ENCODE data around the gene SRC. TPM values are rescaled to one million over a fixed set of nuclear protein-coding genes. Genes with fewer than 3 reads are reported as not detected.

Gene SRC
- total RNA-seq, 1 experiment from 2014 or later = 23.3 TPM

- Histone ChIP-seq H3K36me3 (ENCODE audit: insufficient read depth, low read length, poor library complexity, severe bottlenecking) (peaks cover 19% of the 10 kb centered on the region), H3K4me3 (ENCODE audit: low read depth, low read length, poor library complexity, severe bottlenecking) (no peak overlapping the region), H3K9me3 (ENCODE audit: low read depth, low read length, poor library complexity, severe bottlenecking) (no peaks in the 10 kb centered on the region), H3K27me3 (replicated peaks; ENCODE audit: insufficient read depth, low read depth, low read length, poor library complexity) (no peaks in the 10 kb centered on the region), H3K4me1 (ENCODE audit: insufficient read depth, low read length, poor library complexity, severe bottlenecking) (no peaks in the 10 kb centered on the region), H3K27ac (ENCODE audit: low read depth, low read length, poor library complexity, severe bottlenecking) (no peak overlapping the region)
- TF ChIP-seq CTCF (conservative IDR thresholded peaks at IDR 0.05; ENCODE audit: low read depth, low read length) (no peak), EZH2 (IDR thresholded peaks at IDR 0.05; ENCODE audit: borderline replicate concordance, low read depth, low read length, poor library complexity, severe bottlenecking) (no peak)
- intact Hi-C loops (cut with micrococcal nuclease; ENCODE audit: unreplicated experiment) = no loop called here
- ChIA-PET CTCF (interaction anchor here (0.6 kb wide), 1 partner anchor 34 kb away, joined by 5 read pairs; no protein-coding TSS in a partner anchor), POLR2A (ENCODE audit: low non-redundant PET) (no interaction called here)
- no TSS peak for BruUV-seq (replicated peaks)
- DNase-seq (ENCODE audit: low spot score) = no peak
Observed at GRCh38 chr20:37305079-37305478, 40.9 kb upstream of the SRC start.

- H3K36me3 ChIP-seq (ENCODE audit: insufficient read depth, low read length, poor library complexity, severe bottlenecking) = peaks cover 19% of the 10 kb centered on the region
- H3K4me3 ChIP-seq (ENCODE audit: low read depth, low read length, poor library complexity, severe bottlenecking) = no peak overlapping the region
- no peaks in the 10 kb centered on the region for H3K27me3 ChIP-seq (replicated peaks; ENCODE audit: insufficient read depth, low read depth, low read length, poor library complexity)
- no TSS peak for BruUV-seq (replicated peaks)
- DNase-seq (ENCODE audit: low spot score) = no peak
- H3K27ac ChIP-seq (ENCODE audit: low read depth, low read length, poor library complexity, severe bottlenecking) = no peak overlapping the region
- no peaks in the 10 kb centered on the region for H3K4me1 ChIP-seq (ENCODE audit: insufficient read depth, low read length, poor library complexity, severe bottlenecking)
- no peaks in the 10 kb centered on the region for H3K9me3 ChIP-seq (ENCODE audit: low read depth, low read length, poor library complexity, severe bottlenecking)
- TF ChIP-seq EZH2 (IDR thresholded peaks at IDR 0.05; ENCODE audit: borderline replicate concordance, low read depth, low read length, poor library complexity, severe bottlenecking) (no peak), CTCF (conservative IDR thresholded peaks at IDR 0.05; ENCODE audit: low read depth, low read length) (no peak)
- ChIA-PET POLR2A (ENCODE audit: low non-redundant PET) (no interaction called here), CTCF (no interaction called here)
- intact Hi-C loops (cut with micrococcal nuclease; ENCODE audit: unreplicated experiment) = no loop called here
Observed at GRCh38 chr20:37305839-37306238, 40.1 kb upstream of the SRC start.

GRCh38 chr20:37308086-37309050, 37.6 kb upstream of the SRC start:
- no peak for DNase-seq (ENCODE audit: low spot score)

More at GRCh38 chr20:37308086-37309050, 37.6 kb upstream of the SRC start:
- ChIA-PET POLR2A (ENCODE audit: low non-redundant PET) (no interaction called here), CTCF (no interaction called here)
- Histone ChIP-seq H3K27me3 (replicated peaks; ENCODE audit: insufficient read depth, low read depth, low read length, poor library complexity) (no peaks in the 10 kb centered on the region), H3K27ac (ENCODE audit: low read depth, low read length, poor library complexity, severe bottlenecking) (no peak overlapping the region), H3K4me1 (ENCODE audit: insufficient read depth, low read length, poor library complexity, severe bottlenecking) (no peaks in the 10 kb centered on the region), H3K36me3 (ENCODE audit: insufficient read depth, low read length, poor library complexity, severe bottlenecking) (peaks cover 4% of the 10 kb centered on the region), H3K9me3 (ENCODE audit: low read depth, low read length, poor library complexity, severe bottlenecking) (no peaks in the 10 kb centered on the region), H3K4me3 (ENCODE audit: low read depth, low read length, poor library complexity, severe bottlenecking) (no peak overlapping the region)
- TF ChIP-seq EZH2 (IDR thresholded peaks at IDR 0.05; ENCODE audit: borderline replicate concordance, low read depth, low read length, poor library complexity, severe bottlenecking) = no peak
- no peak for TF ChIP-seq CTCF (conservative IDR thresholded peaks at IDR 0.05; ENCODE audit: low read depth, low read length)
- intact Hi-C loops (cut with micrococcal nuclease; ENCODE audit: unreplicated experiment) = no loop called here
- BruUV-seq (replicated peaks) = no TSS peak

Data from A673 (cell line).